Sigmoid colon (tissue), 7 donors: ENCODE results near the gene LUZP2. TPM values are rescaled to one million over a fixed set of nuclear protein-coding genes. Genes with fewer than 3 reads are reported as not detected.

Source experiments
- DNase-seq: peaks from one replicate; pipeline ENCODE4 v3.0.0-alpha.2; 2019
- H3K27ac ChIP-seq, 4 donors: fragments of 200-600 bp; sonication (generic); one replicate each; pipeline ENCODE4 v1.5.1; 2016 to 2019; ENCODE audit warnings: mild to moderate bottlenecking in 1 of 4
- H3K27me3 ChIP-seq, 3 donors: fragments of 200-600 bp; sonication (generic); one replicate each; pipeline ENCODE4 v1.5.1; 2019; ENCODE audit warnings: mild to moderate bottlenecking in 1 of 3
- H3K36me3 ChIP-seq, 4 donors: fragments of 200-600 bp; sonication (generic); one replicate each; pipeline ENCODE4 v1.5.1; 2016 to 2019
- H3K4me1 ChIP-seq, 4 donors: fragments of 200-600 bp; sonication (generic); one replicate each; pipeline ENCODE4 v1.5.1; 2017 to 2019
- H3K4me3 ChIP-seq, 4 donors: fragments of 200-600 bp; sonication (generic); one replicate each; pipeline ENCODE4 v1.5.1; 2017 to 2019; ENCODE audit warnings: mild to moderate bottlenecking in 2 of 4, moderate library complexity in 1 of 4
- H3K9me3 ChIP-seq, 4 donors: fragments of 200-600 bp in 3 of 4; sonication (generic) in 3 of 4; one replicate each; pipeline versions ENCODE4 v1.5.1 to v1.6.1; 2013 to 2019
- EP300 ChIP-seq, 4 donors: sonication (generic); formaldehyde crosslinking; IDR thresholded peaks; one replicate each; pipeline ENCODE4 v1.6.1; 2017; ENCODE audit warnings: antibody characterized with exemption in 4 of 4
- POLR2A ChIP-seq, 2 donors: fragments of 450-650 bp; IDR thresholded peaks; one replicate each; pipeline ENCODE4 v1.6.1; 2016; ENCODE audit warnings: antibody characterized with exemption in 2 of 2, mild to moderate bottlenecking in 2 of 2, moderate library complexity in 2 of 2
- POLR2AphosphoS5 ChIP-seq, 4 donors: sonication (generic); formaldehyde crosslinking; IDR thresholded peaks; one replicate each; pipeline ENCODE4 v1.6.1; 2017; ENCODE audit warnings: antibody characterized with exemption in 4 of 4
- WGBS, 2 donors: extraction: QIAGEN DNeasy Blood & Tissue Kit; methylation state at CpG; one replicate each; pipeline ENCODE4 v1.1.7; 2013; 5-methylcytosine and 5-hydroxymethylcytosine counted together
- intact Hi-C: fragments of 100-400 bp; cut with DNase I; formaldehyde crosslinking; loops from one replicate; pipeline ENCODE4 v1.15.1; 2023
- polyA plus RNA-seq, 3 donors: library from polyadenylated mRNA; stranded (reverse); fragments of 200-250 nt; gene quantifications; one replicate each; pipeline ENCODE4 v1.2.3, GENCODE V29; 2013
- total RNA-seq, 4 donors: library from RNA; depleted of rRNA; stranded (reverse); fragments of >200 nt; gene quantifications; one replicate each; pipeline ENCODE4 v1.1.0, GENCODE V29; 2016
- TF ChIP-seq, protein P1 (sequence below), 4 experiments: fragments of 450-650 bp in 3 of 4; fragments of 200-600 bp in 1 of 4; IDR thresholded peaks; one replicate each; pipeline ENCODE4 v1.5.1; 2016 to 2019; ENCODE audit warnings: antibody characterized with exemption in 4 of 4, mild to moderate bottlenecking in 3 of 4, moderate library complexity in 2 of 4
- donor health status: healthy with polysubstance abuse.
- donor health status: Bipolar disorder and iron deficiency.
- donor health status: healthy.

Gene LUZP2
- total and polyA plus RNA-seq, 7 donors, result 0.16 to 2.1 (median 0.83) TPM

DNA sequence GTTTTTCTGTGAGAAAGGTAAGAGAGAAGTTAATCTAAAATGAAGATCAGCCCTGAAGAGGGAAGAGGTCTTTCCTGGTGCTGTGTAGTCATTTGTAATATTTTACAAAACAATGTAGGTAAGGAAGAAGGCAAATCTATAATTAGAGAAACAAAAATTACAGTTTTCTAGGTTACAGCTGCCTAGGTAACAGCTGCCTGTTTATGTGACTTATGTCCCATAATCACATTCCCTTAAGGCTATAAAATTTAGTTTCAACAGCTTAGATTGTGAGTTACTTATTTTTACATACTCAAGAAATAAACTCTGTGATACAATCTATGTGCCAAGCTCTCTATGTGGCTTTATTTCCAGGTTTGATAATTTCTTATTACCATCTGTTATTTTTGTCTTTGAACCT, 19.8 kb downstream of the LUZP2 start:
- no peaks in the 10 kb centered on the region for H3K36me3 ChIP-seq
- no peaks in the 10 kb centered on the region for H3K27me3 ChIP-seq
- intact Hi-C loops, result no loop called here
- H3K4me3 ChIP-seq, result no peak overlapping the region
- H3K4me1 ChIP-seq, result peaks cover 0 to 9% (median 0%) of the 10 kb centered on the region in 4 donors
- DNase-seq, result no peak
- no peaks in the 10 kb centered on the region for H3K9me3 ChIP-seq
- H3K27ac ChIP-seq, result no peak overlapping the region
- TF ChIP-seq, protein P1, sequence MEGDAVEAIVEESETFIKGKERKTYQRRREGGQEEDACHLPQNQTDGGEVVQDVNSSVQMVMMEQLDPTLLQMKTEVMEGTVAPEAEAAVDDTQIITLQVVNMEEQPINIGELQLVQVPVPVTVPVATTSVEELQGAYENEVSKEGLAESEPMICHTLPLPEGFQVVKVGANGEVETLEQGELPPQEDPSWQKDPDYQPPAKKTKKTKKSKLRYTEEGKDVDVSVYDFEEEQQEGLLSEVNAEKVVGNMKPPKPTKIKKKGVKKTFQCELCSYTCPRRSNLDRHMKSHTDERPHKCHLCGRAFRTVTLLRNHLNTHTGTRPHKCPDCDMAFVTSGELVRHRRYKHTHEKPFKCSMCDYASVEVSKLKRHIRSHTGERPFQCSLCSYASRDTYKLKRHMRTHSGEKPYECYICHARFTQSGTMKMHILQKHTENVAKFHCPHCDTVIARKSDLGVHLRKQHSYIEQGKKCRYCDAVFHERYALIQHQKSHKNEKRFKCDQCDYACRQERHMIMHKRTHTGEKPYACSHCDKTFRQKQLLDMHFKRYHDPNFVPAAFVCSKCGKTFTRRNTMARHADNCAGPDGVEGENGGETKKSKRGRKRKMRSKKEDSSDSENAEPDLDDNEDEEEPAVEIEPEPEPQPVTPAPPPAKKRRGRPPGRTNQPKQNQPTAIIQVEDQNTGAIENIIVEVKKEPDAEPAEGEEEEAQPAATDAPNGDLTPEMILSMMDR (IDR thresholded peaks at IDR 0.05), result no peak
- TF ChIP-seq POLR2AphosphoS5 (IDR thresholded peaks at IDR 0.05) (no peak), POLR2A (IDR thresholded peaks at IDR 0.05) (no peak), EP300 (IDR thresholded peaks at IDR 0.05) (no peak)

DNA sequence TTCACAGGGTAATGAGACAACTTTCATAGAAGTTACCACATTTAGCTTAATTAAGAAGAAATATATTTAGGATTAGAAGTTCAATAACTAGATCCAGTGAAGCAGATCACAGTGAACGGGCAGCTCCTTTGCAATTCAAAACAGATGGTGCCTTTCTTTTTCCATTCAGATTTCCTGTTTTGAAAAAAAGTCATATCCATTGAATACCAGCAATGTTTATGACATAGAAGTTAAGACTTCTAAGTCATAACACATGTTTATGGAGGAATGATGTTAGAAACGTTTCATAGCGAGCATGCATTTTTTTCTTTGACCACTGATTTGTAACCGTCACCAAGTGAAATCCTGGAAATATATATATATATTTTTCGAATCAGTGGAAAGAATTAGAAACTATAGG, 24.7 kb downstream of the LUZP2 start:
- H3K27ac ChIP-seq, result no peak overlapping the region
- no peak for DNase-seq
- H3K9me3 ChIP-seq, result no peaks in the 10 kb centered on the region
- no peaks in the 10 kb centered on the region for H3K36me3 ChIP-seq
- no peaks in the 10 kb centered on the region for H3K4me1 ChIP-seq
- no peaks in the 10 kb centered on the region for H3K27me3 ChIP-seq
- TF ChIP-seq POLR2AphosphoS5 (IDR thresholded peaks at IDR 0.05) (no peak), EP300 (IDR thresholded peaks at IDR 0.05) (no peak), POLR2A (IDR thresholded peaks at IDR 0.05) (no peak)
- TF ChIP-seq, protein P1 (IDR thresholded peaks at IDR 0.05), result no peak
- 81 to 82% methylated on average over 5 of the region's 5 CpGs for WGBS, 2 donors
- H3K4me3 ChIP-seq, result no peak overlapping the region
- intact Hi-C loops, result no loop called here

- TF ChIP-seq EP300 (IDR thresholded peaks at IDR 0.05), result no peak
- TF ChIP-seq POLR2A (IDR thresholded peaks at IDR 0.05), result no peak
- TF ChIP-seq, protein P1 (IDR thresholded peaks at IDR 0.05), result no peak
- no peak for TF ChIP-seq POLR2AphosphoS5 (IDR thresholded peaks at IDR 0.05)
- WGBS, 2 donors, result 58 to 62% methylated on average over 3 of the region's 3 CpGs
- Histone ChIP-seq H3K36me3 (no peaks in the 10 kb centered on the region), H3K9me3 (no peaks in the 10 kb centered on the region), H3K4me1 (no peaks in the 10 kb centered on the region), H3K27ac (no peak overlapping the region), H3K4me3 (no peak overlapping the region), H3K27me3 (no peaks in the 10 kb centered on the region)
- intact Hi-C loops, result no loop called here
- no peak for DNase-seq
Measured at GRCh38 chr11:24524156-24524555, 27.3 kb downstream of the LUZP2 start.

- WGBS, 2 donors, result 42 to 53% methylated on average over 3 of the region's 3 CpGs
- Histone ChIP-seq H3K4me3 (no peak overlapping the region), H3K9me3 (no peaks in the 10 kb centered on the region), H3K27me3 (no peaks in the 10 kb centered on the region), H3K4me1 (no peaks in the 10 kb centered on the region), H3K27ac (no peak overlapping the region), H3K36me3 (no peaks in the 10 kb centered on the region)
- no peak for DNase-seq
- intact Hi-C loops, result no loop called here
- no peak for TF ChIP-seq EP300 (IDR thresholded peaks at IDR 0.05)
- no peak for TF ChIP-seq POLR2A (IDR thresholded peaks at IDR 0.05)
- TF ChIP-seq POLR2AphosphoS5 (IDR thresholded peaks at IDR 0.05), result no peak
- TF ChIP-seq, protein P1 (IDR thresholded peaks at IDR 0.05), result no peak
Measured at GRCh38 chr11:24531528-24531927, 34.7 kb downstream of the LUZP2 start.

- Histone ChIP-seq H3K9me3 (no peaks in the 10 kb centered on the region), H3K36me3 (no peaks in the 10 kb centered on the region), H3K4me3 (no peak overlapping the region), H3K4me1 (no peaks in the 10 kb centered on the region), H3K27ac (no peak overlapping the region), H3K27me3 (no peaks in the 10 kb centered on the region)
- 89 to 90% methylated on average over 3 of the region's 3 CpGs for WGBS, 2 donors
- intact Hi-C loops, result no loop called here
- no peak for DNase-seq
- TF ChIP-seq POLR2AphosphoS5 (IDR thresholded peaks at IDR 0.05), result no peak
- TF ChIP-seq, protein P1 (IDR thresholded peaks at IDR 0.05), result no peak
- no peak for TF ChIP-seq EP300 (IDR thresholded peaks at IDR 0.05)
- TF ChIP-seq POLR2A (IDR thresholded peaks at IDR 0.05), result no peak
Measured at GRCh38 chr11:24543771-24544170, 46.9 kb downstream of the LUZP2 start.
